Natural killer cell treated with Interleukin-12 subunit alpha and Interleukin-12 subunit beta and Interleukin-15 and Interleukin-18, amount 100 ng/mL, for 72 hours (primary cell): ENCODE data around the gene PCBD1. TPM values are rescaled to one million over a fixed set of nuclear protein-coding genes. Genes with fewer than 3 reads are reported as not detected.

Experiments
- ATAC-seq, 2 donors: fragments of 150-1000 bp; cut with Tn5 transposase in 1 of 2; sonication (Bioruptor Pico), chemical (Tn5 transposase) in 1 of 2; 2 replicates each; pipeline ENCODE4 v1.10.0; 2021
- DNase-seq: peaks from one replicate; pipeline ENCODE4 v3.0.0; 2022; ENCODE audit warnings: low spot score
- H3K27ac Mint-ChIP-seq, 2 donors: 1 replicate in 1 of 2; 2 replicates in 1 of 2; pipeline ENCODE4 v1.8.0; 2022; ENCODE audit warnings: mixed read lengths in 2 of 2, mild to moderate bottlenecking in 1 of 2, moderate library complexity in 1 of 2
- H3K27me3 Mint-ChIP-seq, 2 donors: 1 replicate in 1 of 2; 2 replicates in 1 of 2; pipeline ENCODE4 v1.8.0; 2022; ENCODE audit warnings: mixed read lengths in 2 of 2
- H3K36me3 Mint-ChIP-seq: one replicate; pipeline ENCODE4 v1.8.0; 2022; ENCODE audit warnings: mixed read lengths
- H3K4me1 Mint-ChIP-seq, 2 donors: 1 replicate in 1 of 2; 2 replicates in 1 of 2; pipeline ENCODE4 v1.8.0; 2022; ENCODE audit warnings: low read depth in 2 of 2, mixed read lengths in 2 of 2, mild to moderate bottlenecking in 1 of 2
- H3K4me3 Mint-ChIP-seq: one replicate; pipeline ENCODE4 v1.8.0; 2022; ENCODE audit warnings: mixed read lengths
- H3K9me3 Mint-ChIP-seq: 2 replicates; pipeline ENCODE4 v1.8.0; 2022; ENCODE audit warnings: mixed read lengths
- total RNA-seq, 2 donors: library from RNA; stranded (reverse); gene quantifications; one replicate each; pipeline ENCODE4 v1.2.3, GENCODE V29; 2022

PCBD1 gene
- total RNA-seq, 2 donors from 2014 or later = 32.6 to 44.9 TPM

DNA sequence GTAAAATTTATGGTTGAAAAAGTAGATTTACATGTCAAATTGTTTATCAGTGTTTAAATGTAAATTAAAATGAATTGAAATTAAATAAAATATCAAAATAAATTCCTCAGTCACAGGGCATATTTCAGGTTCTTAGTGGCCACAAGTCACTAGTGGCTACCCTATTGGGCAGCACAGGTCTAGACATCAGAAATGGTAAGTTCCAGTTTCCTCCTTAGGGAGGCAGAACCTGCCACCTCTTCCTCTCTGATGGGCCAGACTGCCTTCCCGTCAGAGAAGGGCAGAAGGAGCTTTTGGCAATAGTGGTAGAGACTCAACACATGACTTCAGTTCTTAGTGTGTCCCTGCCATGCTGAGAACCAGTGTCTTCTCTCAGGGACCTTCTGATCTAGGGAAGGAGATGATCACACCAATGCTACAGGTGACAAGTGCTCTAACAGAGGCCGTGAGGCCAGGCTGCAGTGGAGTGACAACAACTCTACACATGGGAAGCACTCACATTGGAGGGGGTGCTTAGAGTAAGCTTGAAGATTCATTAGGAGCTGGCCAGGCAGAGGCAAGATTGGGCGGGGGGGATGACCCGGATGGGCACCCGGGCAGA lies 14.4 kb upstream of the PCBD1 start:
- H3K27me3 Mint-ChIP-seq = no peaks in the 10 kb centered on the region
- peaks cover 0 to 2% of the 10 kb centered on the region in 2 donors for H3K4me1 Mint-ChIP-seq
- H3K27ac Mint-ChIP-seq = no peak overlapping the region
- DNase-seq (no peak), ATAC-seq (no peak)
- no peaks in the 10 kb centered on the region for H3K9me3 Mint-ChIP-seq
- H3K4me3 Mint-ChIP-seq = no peak overlapping the region
- no peaks in the 10 kb centered on the region for H3K36me3 Mint-ChIP-seq

DNA sequence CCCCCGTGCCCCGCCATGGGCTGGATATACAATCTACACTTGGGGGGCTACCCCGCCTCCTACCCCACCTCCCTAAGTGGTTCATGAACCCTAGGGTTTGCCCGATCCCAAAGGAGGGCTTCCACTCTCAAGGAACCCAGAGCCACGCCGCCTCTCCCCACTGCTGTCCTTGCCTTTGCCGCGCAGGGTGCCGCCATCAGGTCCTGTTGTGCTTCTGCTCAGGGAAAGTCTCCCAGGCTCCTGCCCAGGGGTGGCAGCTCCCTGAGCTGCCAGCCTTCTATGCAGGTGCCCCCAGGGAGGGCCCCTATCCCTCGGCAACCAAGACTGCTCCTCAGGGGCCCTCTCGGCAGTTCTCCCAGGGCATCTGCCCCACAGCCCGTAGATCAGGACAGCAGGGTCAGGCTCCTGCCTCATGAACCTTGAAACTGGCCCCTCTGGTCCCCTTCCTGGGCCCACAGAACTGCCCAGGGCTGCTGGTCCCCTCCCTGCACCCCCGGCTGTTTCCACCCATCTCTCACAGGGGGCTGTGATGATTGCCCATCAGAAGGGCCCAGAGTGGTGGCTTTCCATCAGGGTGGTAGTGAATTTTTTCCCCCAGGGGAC lies 13.0 kb upstream of the PCBD1 start:
- no peaks in the 10 kb centered on the region for H3K9me3 Mint-ChIP-seq
- H3K27me3 Mint-ChIP-seq = no peaks in the 10 kb centered on the region
- H3K36me3 Mint-ChIP-seq = no peaks in the 10 kb centered on the region
- peaks cover 0 to 2% of the 10 kb centered on the region in 2 donors for H3K4me1 Mint-ChIP-seq
- H3K27ac Mint-ChIP-seq = no peak overlapping the region
- DNase-seq (no peak), ATAC-seq (peak in 1 of 2 donors; percentile 46)
- H3K4me3 Mint-ChIP-seq = no peak overlapping the region

DNA sequence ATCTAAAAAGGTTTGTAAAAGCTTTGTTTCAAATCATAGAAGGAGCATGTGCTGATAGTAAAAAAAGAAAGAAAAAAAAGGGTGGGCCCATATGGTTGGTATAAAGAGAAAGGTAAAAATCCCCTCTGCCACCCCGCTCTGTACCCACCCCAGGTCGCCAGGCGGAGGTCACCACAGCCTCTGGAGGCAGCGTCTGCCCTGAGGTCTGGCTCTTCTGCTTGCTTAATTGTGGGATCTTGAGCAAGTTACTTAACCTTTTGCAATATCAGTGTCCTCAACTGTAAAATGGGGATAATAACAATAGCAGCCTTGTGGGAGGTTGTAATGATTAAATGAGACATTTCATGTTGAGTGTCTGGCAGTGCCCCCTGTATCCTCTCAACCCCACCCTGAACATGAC lies 10.7 kb upstream of the PCBD1 start:
- Mint-ChIP-seq H3K27ac (no peak overlapping the region), H3K4me3 (no peak overlapping the region), H3K9me3 (no peaks in the 10 kb centered on the region), H3K36me3 (no peaks in the 10 kb centered on the region), H3K27me3 (peaks cover 0 to 5% of the 10 kb centered on the region in 2 donors), H3K4me1 (peaks cover 0 to 2% of the 10 kb centered on the region in 2 donors)
- no peak for DNase-seq
- no peak for ATAC-seq

DNA sequence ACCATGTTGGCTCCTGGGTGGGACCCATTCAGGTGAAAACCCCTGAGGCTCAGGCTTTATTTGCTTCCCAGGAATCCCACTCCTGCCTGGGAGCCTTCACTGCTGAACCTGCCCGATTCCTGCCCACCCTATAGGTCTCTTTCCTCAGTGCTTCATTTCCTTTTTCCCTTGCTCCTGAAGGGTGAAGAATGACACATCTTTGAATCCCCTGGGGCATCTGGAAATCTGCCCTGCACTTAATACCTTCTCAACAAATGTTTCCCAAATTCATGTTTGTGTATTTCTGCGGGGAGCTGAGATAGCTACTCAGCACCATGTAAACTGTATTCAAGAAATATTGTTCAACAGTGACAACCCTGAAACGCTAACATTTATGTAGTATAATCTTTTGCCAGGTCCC lies 10.3 kb upstream of the PCBD1 start:
- ATAC-seq (no peak), DNase-seq (no peak)
- H3K27ac Mint-ChIP-seq = no peak overlapping the region
- peaks cover 0 to 2% of the 10 kb centered on the region in 2 donors for H3K4me1 Mint-ChIP-seq
- H3K36me3 Mint-ChIP-seq = no peaks in the 10 kb centered on the region
- peaks cover 0 to 5% of the 10 kb centered on the region in 2 donors for H3K27me3 Mint-ChIP-seq
- H3K4me3 Mint-ChIP-seq = no peak overlapping the region
- no peaks in the 10 kb centered on the region for H3K9me3 Mint-ChIP-seq

DNA sequence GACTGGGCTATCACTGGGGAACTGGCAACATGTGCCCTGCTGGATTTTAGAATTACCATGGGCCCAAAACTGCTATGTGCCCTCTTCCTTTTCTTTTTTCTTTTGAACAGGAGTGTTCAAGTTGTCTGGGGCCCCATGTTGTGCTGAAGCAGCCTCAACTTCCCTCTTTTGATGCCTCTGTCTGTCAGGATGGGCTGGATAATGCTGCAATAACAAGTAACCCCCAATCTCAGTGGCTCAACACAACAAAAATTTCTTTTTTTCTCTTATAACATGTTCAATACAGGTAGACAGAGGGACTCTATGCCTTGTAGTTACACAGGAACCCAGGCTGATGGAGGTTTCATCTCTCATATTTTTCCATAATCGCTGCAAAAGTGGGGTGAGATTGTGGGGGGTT lies 8.2 kb upstream of the PCBD1 start:
- Mint-ChIP-seq H3K9me3 (no peaks in the 10 kb centered on the region), H3K27ac (no peak overlapping the region), H3K36me3 (no peaks in the 10 kb centered on the region), H3K4me1 (no peaks in the 10 kb centered on the region), H3K27me3 (peaks cover 0 to 5% of the 10 kb centered on the region in 2 donors), H3K4me3 (no peak overlapping the region)
- DNase-seq (no peak), ATAC-seq (no peak)

DNA sequence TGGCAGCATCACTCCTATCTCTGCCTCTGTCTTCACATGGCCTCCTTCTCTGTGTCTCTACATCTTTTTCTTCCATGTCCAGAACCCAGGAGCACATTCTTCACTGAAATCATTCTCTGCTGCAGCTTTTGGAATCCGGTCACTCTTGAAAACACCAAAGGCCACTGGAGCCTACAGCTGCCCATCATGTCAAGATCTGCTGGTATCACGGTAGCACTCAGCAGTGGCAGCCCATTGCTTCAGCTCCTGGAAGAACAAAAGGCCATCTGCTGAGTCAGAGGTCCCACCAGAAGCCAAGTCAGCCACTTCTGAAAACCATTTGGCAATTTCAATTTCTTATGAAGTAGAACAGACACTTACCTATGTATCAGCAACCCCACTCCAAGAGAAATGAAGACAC lies 6.1 kb upstream of the PCBD1 start:
- no peaks in the 10 kb centered on the region for H3K36me3 Mint-ChIP-seq
- H3K4me3 Mint-ChIP-seq = no peak overlapping the region
- H3K27ac Mint-ChIP-seq = no peak overlapping the region
- no peak for DNase-seq
- peaks cover 0 to under 1% of the 10 kb centered on the region in 2 donors for H3K4me1 Mint-ChIP-seq
- ATAC-seq = no peak
- H3K9me3 Mint-ChIP-seq = no peaks in the 10 kb centered on the region
- peaks cover 0 to 5% of the 10 kb centered on the region in 2 donors for H3K27me3 Mint-ChIP-seq

DNA sequence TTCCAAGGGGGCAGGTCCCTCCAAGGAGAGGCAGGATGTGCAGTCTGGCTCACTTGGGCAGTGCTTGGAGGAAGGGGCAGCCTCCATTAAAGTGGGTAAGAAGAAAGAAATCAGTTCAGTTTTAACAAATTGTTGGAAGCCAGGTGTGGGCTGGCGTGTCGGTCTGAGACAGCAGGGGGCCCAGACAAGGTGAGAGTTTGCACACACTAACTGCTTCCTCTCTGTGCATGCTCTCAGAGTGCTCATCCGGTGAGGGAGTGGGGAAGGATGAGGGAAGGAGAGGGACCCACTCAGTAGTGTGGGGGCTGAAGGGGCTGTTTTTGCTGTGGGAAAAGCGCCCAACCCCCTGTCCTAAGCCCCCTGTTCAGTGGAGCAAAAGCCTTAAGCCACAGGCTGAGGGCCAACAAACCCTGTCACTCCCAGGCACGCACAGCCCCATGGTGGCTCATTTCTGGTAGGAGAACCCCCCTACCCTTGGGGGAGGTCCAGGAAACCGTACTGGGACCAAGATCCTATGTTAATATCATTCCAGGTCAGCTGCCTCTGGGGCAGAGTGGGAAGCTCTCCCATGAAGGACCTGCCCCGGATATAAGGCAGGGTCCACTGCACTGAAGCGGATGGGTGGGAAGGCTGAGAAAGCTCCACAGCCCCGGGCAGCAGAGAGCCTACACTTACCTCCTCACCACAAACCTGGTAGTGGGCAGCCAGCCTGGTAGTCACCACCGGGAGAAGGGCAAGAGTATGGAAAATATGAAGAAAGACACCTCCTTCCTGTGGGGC lies 5.1 kb upstream of the PCBD1 start:
- peaks cover 0 to 5% of the 10 kb centered on the region in 2 donors for H3K27me3 Mint-ChIP-seq
- H3K27ac Mint-ChIP-seq = no peak overlapping the region
- peaks cover 2 to 8% of the 10 kb centered on the region in 2 donors for H3K4me1 Mint-ChIP-seq
- no peak overlapping the region for H3K4me3 Mint-ChIP-seq
- H3K9me3 Mint-ChIP-seq = no peaks in the 10 kb centered on the region
- DNase-seq (no peak), ATAC-seq (no peak)
- H3K36me3 Mint-ChIP-seq = no peaks in the 10 kb centered on the region

DNA sequence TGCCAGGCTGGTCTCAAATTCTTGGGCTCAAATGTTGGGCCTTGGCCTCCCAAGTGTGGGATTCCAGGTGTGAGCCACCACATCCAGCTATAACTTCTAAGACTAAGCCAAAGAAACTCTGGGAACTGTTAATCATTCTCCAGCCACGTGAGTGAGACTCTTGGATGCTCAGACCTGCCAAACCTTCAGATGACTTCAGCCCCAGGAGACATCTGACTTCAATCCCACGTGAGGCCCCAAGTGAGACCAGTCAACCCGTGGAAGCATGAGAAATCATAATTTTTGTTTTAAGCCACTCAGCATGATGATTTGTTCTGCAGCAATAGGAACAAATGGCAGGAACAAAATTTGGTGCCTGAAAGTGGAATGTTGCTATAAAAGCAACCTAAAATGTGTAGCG lies 4.3 kb upstream of the PCBD1 start:
- DNase-seq = no peak
- no peaks in the 10 kb centered on the region for H3K36me3 Mint-ChIP-seq
- H3K27me3 Mint-ChIP-seq = peaks cover 0 to 5% of the 10 kb centered on the region in 2 donors
- no peak overlapping the region for H3K4me3 Mint-ChIP-seq
- H3K9me3 Mint-ChIP-seq = no peaks in the 10 kb centered on the region
- no peak overlapping the region for H3K27ac Mint-ChIP-seq
- H3K4me1 Mint-ChIP-seq = peaks cover 2 to 8% of the 10 kb centered on the region in 2 donors
- no peak for ATAC-seq

DNA sequence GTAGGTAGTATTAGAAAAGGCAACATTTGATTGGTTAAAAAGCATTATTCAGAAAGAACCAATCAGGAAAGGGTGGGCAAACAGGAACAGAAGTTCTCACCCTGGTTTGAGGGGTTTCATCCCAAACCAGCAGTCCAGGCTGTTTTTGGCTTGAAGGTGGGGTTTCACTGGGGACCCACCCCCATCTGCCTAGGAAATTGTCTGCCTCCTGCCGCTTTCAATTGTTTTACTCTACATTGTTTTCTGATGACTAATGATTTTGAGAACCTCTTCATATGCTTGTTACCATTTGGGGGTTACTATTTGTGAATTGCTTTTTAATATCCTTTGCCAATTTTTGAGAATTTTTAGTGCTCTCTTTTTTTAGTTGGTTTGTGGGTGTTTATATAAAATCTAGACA lies 3.3 kb upstream of the PCBD1 start:
- DNase-seq = no peak
- H3K4me3 Mint-ChIP-seq = no peak overlapping the region
- H3K27ac Mint-ChIP-seq = no peak overlapping the region
- H3K36me3 Mint-ChIP-seq = no peaks in the 10 kb centered on the region
- peaks cover 2 to 8% of the 10 kb centered on the region in 2 donors for H3K4me1 Mint-ChIP-seq
- no peaks in the 10 kb centered on the region for H3K9me3 Mint-ChIP-seq
- ATAC-seq = no peak
- peaks cover 0 to 5% of the 10 kb centered on the region in 2 donors for H3K27me3 Mint-ChIP-seq

DNA sequence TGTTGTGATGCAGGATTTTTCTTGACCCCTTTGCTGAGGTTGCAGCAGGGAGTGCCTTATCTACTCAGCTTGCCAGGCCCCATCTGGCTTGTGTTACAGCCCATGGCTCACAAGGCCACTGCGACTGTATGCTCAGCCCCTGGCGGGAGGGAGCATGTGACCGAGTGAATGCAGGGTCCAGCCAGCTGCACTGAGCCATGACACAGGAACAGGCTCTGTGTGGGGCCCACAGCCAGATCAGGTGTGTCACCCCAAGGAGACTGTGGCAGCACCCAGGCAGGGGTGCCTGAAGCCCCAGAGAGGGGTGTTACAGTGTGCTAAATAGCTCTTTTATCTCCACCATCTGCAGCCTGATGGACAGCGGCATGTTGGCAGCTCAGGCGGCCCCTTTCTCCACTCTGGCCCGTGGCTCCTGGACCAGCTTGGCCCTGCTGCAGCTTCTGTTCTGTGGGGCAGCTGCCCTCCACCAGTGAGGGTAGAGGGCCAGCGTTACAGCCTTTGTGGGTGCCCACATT lies 2.6 kb upstream of the PCBD1 start:
- H3K36me3 Mint-ChIP-seq = no peaks in the 10 kb centered on the region
- ATAC-seq (no peak), DNase-seq (no peak)
- H3K27me3 Mint-ChIP-seq = peaks cover 0 to 5% of the 10 kb centered on the region in 2 donors
- peaks cover 7 to 8% of the 10 kb centered on the region in 2 donors for H3K4me1 Mint-ChIP-seq
- no peaks in the 10 kb centered on the region for H3K9me3 Mint-ChIP-seq
- no peak overlapping the region for H3K4me3 Mint-ChIP-seq
- H3K27ac Mint-ChIP-seq = no peak overlapping the region

DNA sequence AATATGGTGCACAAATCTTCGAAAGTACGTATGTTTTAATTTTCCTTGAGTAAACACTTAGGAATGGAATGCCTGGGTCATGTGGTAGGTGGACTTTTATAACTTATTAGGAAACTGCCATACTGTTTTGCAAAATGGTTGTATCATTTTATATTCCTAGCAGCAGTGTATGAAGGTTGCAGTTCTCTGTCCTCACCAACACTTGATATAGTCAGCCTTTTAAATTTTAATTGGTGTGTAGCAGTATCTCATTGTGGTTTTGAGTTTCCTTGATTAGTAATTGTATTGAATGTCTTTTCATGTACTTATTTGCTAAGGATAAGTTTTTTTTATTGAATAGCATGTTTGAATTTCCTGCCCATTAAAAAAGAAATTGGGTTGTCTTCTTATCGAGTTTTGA lies 926 bp upstream of the PCBD1 start:
- Mint-ChIP-seq H3K27ac (peak overlapping the region in 1 of 2 donors; percentile 78), H3K27me3 (peaks cover 0 to 1% of the 10 kb centered on the region in 2 donors), H3K4me1 (peaks cover 8 to 11% of the 10 kb centered on the region in 2 donors), H3K36me3 (no peaks in the 10 kb centered on the region), H3K4me3 (peak overlapping the region; percentile 83), H3K9me3 (no peaks in the 10 kb centered on the region)
- ATAC-seq (no peak), DNase-seq (no peak)

DNA sequence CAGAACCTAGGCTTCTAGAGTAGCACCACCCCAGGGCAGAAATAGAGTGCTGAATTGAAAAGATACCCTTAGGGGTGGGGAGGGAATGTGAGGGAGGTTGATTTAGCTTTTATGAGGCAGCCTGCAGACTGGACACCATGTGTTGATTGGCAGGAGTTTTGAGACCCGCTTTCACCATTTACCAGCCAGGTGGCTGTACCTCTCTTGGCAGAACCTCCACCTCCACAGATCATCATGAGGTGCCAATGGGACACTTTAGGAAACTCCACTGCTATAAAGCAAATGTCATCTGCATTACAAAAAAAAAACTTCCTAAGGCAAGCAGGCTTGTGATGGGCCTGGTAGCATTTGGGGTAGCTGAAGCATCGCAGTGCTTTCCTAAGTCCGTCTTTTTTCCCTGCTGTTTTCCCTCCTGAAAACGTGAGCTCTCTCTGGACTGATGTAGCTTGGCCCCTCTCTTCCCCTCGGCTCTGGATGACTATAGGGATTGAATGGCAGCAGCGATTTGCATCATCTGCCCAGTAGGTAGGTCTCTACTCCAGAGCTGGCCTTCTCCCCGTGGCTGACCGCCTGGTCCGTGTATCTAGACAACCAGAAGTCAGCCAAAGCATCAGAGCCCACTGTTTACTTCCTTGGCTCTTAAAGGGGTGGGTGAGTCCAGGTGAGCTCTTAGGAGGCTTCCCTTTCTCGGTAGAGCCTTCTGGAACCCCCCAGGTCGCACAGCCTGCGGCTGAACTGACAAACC lies 1.3 kb downstream of the PCBD1 start:
- no peaks in the 10 kb centered on the region for H3K27me3 Mint-ChIP-seq
- H3K9me3 Mint-ChIP-seq = no peaks in the 10 kb centered on the region
- H3K27ac Mint-ChIP-seq = peak overlapping the region; percentile 51 to 65
- DNase-seq = no peak
- H3K4me1 Mint-ChIP-seq = peaks cover 8 to 13% of the 10 kb centered on the region in 2 donors
- H3K4me3 Mint-ChIP-seq = peak overlapping the region; percentile 83
- ATAC-seq = no peak
- H3K36me3 Mint-ChIP-seq = no peaks in the 10 kb centered on the region
